HepG2 (cell line): ENCODE measurements around the gene MORC3. TPM values are rescaled to one million over a fixed set of nuclear protein-coding genes. Genes with fewer than 3 reads are reported as not detected.

Experiments used
- ATAC-seq: fragments of 200-7000 bp; cut with Tn5 transposase; 3 replicates; pipeline ENCODE4 v1.9.1; 2020; ENCODE audit warnings: mild to moderate bottlenecking, moderate library complexity
- BruUV-seq: library from RNA; stranded (reverse); fragments of 400-500 nt; replicated peaks from 2 replicates; lab custom pipeline; 2021; lab: Mats Ljungman, UMichigan
- CTCF ChIA-PET: fragments of 300-600 bp; formaldehyde crosslinking; extraction: SDS; loops from one replicate; lab custom pipeline; 2021; ENCODE audit warnings: low total read pairs, inconsistent platforms, low intra/inter-chr PET ratio; lab: Yijun Ruan, JAX
- POLR2A ChIA-PET: fragments of 350-600 bp; sonication (Branson Sonifier 250); formaldehyde crosslinking; loops from one replicate; lab custom pipeline; 2020; ENCODE audit warnings: antibody characterized with exemption, inconsistent platforms; lab: Yijun Ruan, JAX
- DNase-seq: peaks from one replicate; pipeline ENCODE4 v3.0.0-alpha.2; 2015; ENCODE audit warnings: low spot score
- FAIRE-seq: peaks from 3 replicates; lab custom pipeline; 2011; peaks lifted over from hg19 to GRCh38; lab: Jason Lieb, UNC
- H2AFZ ChIP-seq: one replicate; pipeline ENCODE4 v1.6.1; 2011; ENCODE audit warnings: low read length, inconsistent platforms
- H3K27ac ChIP-seq: fragments of 300-600 bp; 3 replicates; pipeline ENCODE4 v1.8.0; 2011; ENCODE audit warnings: mixed run types, mild to moderate bottlenecking, mixed read lengths, low read length, inconsistent platforms; ENCODE audit not compliant: insufficient read depth; ENCODE audit errors: extremely low read length
- H3K27me3 ChIP-seq, 2 experiments: fragments of 200-600 bp in 1 of 2; 2 replicates in 1 of 2; 3 replicates in 1 of 2; pipeline versions ENCODE4 v1.6.0 to v1.8.0; 2011; ENCODE audit warnings: low read length in 2 of 2, mild to moderate bottlenecking in 2 of 2, moderate library complexity in 2 of 2, inconsistent platforms in 1 of 2; ENCODE audit not compliant: insufficient read depth in 2 of 2, control insufficient read depth in 1 of 2
- H3K36me3 ChIP-seq, 2 experiments: fragments of 200-600 bp in 1 of 2; replicated peaks in 1 of 2; 2 replicates in 1 of 2; 3 replicates in 1 of 2; pipeline versions ENCODE4 v1.5.1 to v1.8.0; 2011; ENCODE audit warnings: low read length in 2 of 2, inconsistent platforms in 1 of 2; ENCODE audit not compliant: insufficient read depth in 2 of 2, control insufficient read depth in 1 of 2
- H3K4me1 ChIP-seq: 2 replicates; pipeline ENCODE4 v1.5.1; 2012; ENCODE audit warnings: low read length, inconsistent platforms; ENCODE audit not compliant: insufficient read depth
- H3K4me2 ChIP-seq: 2 replicates; pipeline ENCODE4 v1.6.0; 2011; ENCODE audit warnings: low read depth, low read length, inconsistent platforms
- H3K4me3 ChIP-seq, 3 experiments: fragments of 200-600 bp in 1 of 3; sonication (generic), shearing (Covaris generic) in 1 of 3; replicated peaks in 1 of 3; 2 replicates each; pipeline ENCODE4 v1.5.1; 2011 to 2016; ENCODE audit warnings: low read length in 3 of 3, inconsistent platforms in 2 of 3, low read depth in 2 of 3, mild to moderate bottlenecking in 2 of 3, control low read depth in 1 of 3, mixed read lengths in 1 of 3; ENCODE audit not compliant: insufficient read depth in 1 of 3
- H3K79me2 ChIP-seq: one replicate; pipeline ENCODE4 v1.6.1; 2011; ENCODE audit warnings: low read length, inconsistent platforms; ENCODE audit not compliant: insufficient read depth
- H3K9ac ChIP-seq: 2 replicates; pipeline ENCODE4 v1.6.0; 2011; ENCODE audit warnings: mild to moderate bottlenecking, low read depth, low read length, inconsistent platforms; ENCODE audit not compliant: insufficient read depth
- H3K9me3 ChIP-seq: 2 replicates; pipeline ENCODE4 v1.5.1; 2012; ENCODE audit warnings: mild to moderate bottlenecking, low read length
- H4K20me1 ChIP-seq: 2 replicates; pipeline ENCODE4 v1.6.0; 2011; ENCODE audit warnings: inconsistent platforms, mild to moderate bottlenecking, low read length, moderate library complexity; ENCODE audit not compliant: insufficient read depth
- EEA1 ChIP-seq: sonication (generic); formaldehyde crosslinking; IDR thresholded peaks from 2 replicates; pipeline ENCODE4 v1.5.1; 2020; ENCODE audit warnings: mild to moderate bottlenecking, missing genetic modification reagents, borderline replicate concordance
- ESRRA ChIP-seq: sonication (generic); formaldehyde crosslinking; IDR thresholded peaks from 2 replicates; pipeline ENCODE4 v1.5.1; 2020; ENCODE audit warnings: mild to moderate bottlenecking, low read depth, missing genetic modification reagents
- KMT2B ChIP-seq: IDR thresholded peaks from 2 replicates; pipeline ENCODE4 v1.6.1; 2016; ENCODE audit warnings: missing genetic modification reagents, missing compliant biosample characterization
- NONO ChIP-seq, 2 experiments: fragments of 450-650 bp in 1 of 2; sonication (generic) in 1 of 2; formaldehyde crosslinking in 1 of 2; IDR thresholded peaks in 1 of 2; conservative IDR thresholded peaks in 1 of 2; 2 replicates each; pipeline versions ENCODE4 v1.6.1 to v1.8.0; 2017 to 2022; ENCODE audit warnings: mild to moderate bottlenecking in 1 of 2, missing genetic modification reagents in 1 of 2, moderate library complexity in 1 of 2
- PHF8 ChIP-seq: sonication (generic); formaldehyde crosslinking; IDR thresholded peaks from 2 replicates; pipeline ENCODE4 v1.5.0; 2020; ENCODE audit warnings: missing genetic modification reagents
- ZC3H13 ChIP-seq: sonication (generic); formaldehyde crosslinking; IDR thresholded peaks from 2 replicates; pipeline ENCODE4 v1.8.1; 2023; ENCODE audit warnings: mild to moderate bottlenecking, missing genetic modification reagents, moderate library complexity
- ZNF274 ChIP-seq: sonication (generic); formaldehyde crosslinking; IDR thresholded peaks from 2 replicates; pipeline ENCODE4 v1.5.1; 2020; ENCODE audit warnings: mild to moderate bottlenecking, missing genetic modification reagents
- WGBS: methylation state at CpG from one replicate; pipeline ENCODE4 v1.1.6; 2017; ENCODE audit warnings: low lambda C conversion rate; 5-methylcytosine and 5-hydroxymethylcytosine counted together
- in situ Hi-C: cut with HindIII; loops from 2 replicates; pipeline ENCODE4 v1.10.0; 2017; ENCODE audit warnings: low pct_unique_long_range_greater_than_20kb; ENCODE audit not compliant: extremely low pct_ligation_motif_present
- intact Hi-C: fragments of 100-400 bp; cut with micrococcal nuclease; formaldehyde crosslinking; loops from one replicate; pipeline ENCODE4 v1.10.0; 2022; ENCODE audit not compliant: unreplicated experiment
- polyA plus RNA-seq, 8 experiments: library from polyadenylated mRNA; depleted of rRNA in 3 of 8; stranded (reverse) in 7 of 8; unstranded in 1 of 8; fragments of >200 nt; fragmentation: Illumina TruSeq in 4 of 8; extraction: Trizol in 4 of 8; gene quantifications; 2 replicates each; pipeline versions ENCODE4 v1.2.1 to v1.2.3, GENCODE V29; 2011 to 2016; ENCODE audit warnings: low read depth in 4 of 8, missing spikeins in 1 of 8, mixed read lengths in 1 of 8; ENCODE audit not compliant: insufficient read depth in 1 of 8
- total RNA-seq, 5 experiments: library from RNA; depleted of rRNA; stranded (reverse); fragments of >200 nt; fragmentation: Illumina TruSeq; extraction: Trizol; gene quantifications; 2 replicates each; pipeline ENCODE4 v1.2.3, GENCODE V29; 2016; ENCODE audit warnings: low read depth in 1 of 5
- TF ChIP-seq, protein P1 (sequence below): sonication (generic); formaldehyde crosslinking; IDR thresholded peaks from 2 replicates; pipeline ENCODE4 v1.4.0; 2020; ENCODE audit warnings: missing genetic modification reagents, borderline replicate concordance
- TF ChIP-seq, protein P2 (sequence below): sonication (generic); formaldehyde crosslinking; IDR thresholded peaks from 2 replicates; pipeline ENCODE4 v1.8.0; 2022; ENCODE audit warnings: mild to moderate bottlenecking, missing genetic modification reagents, borderline replicate concordance

MORC3 gene
- total and polyA plus RNA-seq, 2 of the 13 experiments (the other 11 are each of a cell fraction or from before 2014, with no cell fraction given): 12.9 to 19.5 TPM

DNA sequence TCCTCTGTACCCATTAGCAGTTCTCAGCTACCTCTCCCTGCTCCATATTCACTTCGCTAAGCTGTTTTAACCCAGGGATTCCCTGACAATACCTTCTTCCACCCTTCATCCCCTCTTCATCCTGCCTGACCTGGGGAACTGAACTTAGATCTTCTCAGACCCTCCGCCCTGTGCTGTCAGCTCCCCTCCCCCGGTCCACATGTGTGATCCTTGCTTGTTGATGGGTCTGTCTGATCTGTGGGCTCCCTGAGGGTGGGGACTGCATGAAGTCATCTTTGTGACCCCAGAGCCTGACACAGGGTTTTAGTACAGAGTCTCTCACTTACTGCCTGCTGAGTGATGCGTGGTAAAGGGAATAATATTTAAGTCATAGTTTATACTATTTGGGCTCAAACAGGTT is 77.0 kb downstream of the MORC3 start:
- intact Hi-C loops: no loop called here
- H3K9ac ChIP-seq: no peak overlapping the region
- no peaks in the 10 kb centered on the region for H3K79me2 ChIP-seq
- H3K9me3 ChIP-seq: no peaks in the 10 kb centered on the region
- no peaks in the 10 kb centered on the region for H3K27me3 ChIP-seq
- no peaks in the 10 kb centered on the region for H3K4me1 ChIP-seq
- BruUV-seq: no TSS peak
- POLR2A ChIA-PET: no interaction called here
- H2AFZ ChIP-seq: no peak overlapping the region
- H3K27ac ChIP-seq: no peak overlapping the region
- ATAC-seq (no peak), DNase-seq (no peak), FAIRE-seq (no peak)
- H3K4me2 ChIP-seq: no peak overlapping the region
- H3K36me3 ChIP-seq: peaks cover 2 to 19% of the 10 kb centered on the region in 2 experiments; a peak in 3 of 5 replicates
- in situ Hi-C loops: no loop called here
- H3K4me3 ChIP-seq: no peak overlapping the region
- CTCF ChIA-PET: no interaction called here
- 98% methylated on average over 4 of the region's 4 CpGs for WGBS
- H4K20me1 ChIP-seq: no peaks in the 10 kb centered on the region
- no peak for TF ChIP-seq PHF8
- TF ChIP-seq NONO (IDR thresholded peaks at IDR 0.05): no peak
- TF ChIP-seq NONO (CRISPR knock-in tag; conservative IDR thresholded peaks at IDR 0.05): no peak
- TF ChIP-seq, protein P1, sequence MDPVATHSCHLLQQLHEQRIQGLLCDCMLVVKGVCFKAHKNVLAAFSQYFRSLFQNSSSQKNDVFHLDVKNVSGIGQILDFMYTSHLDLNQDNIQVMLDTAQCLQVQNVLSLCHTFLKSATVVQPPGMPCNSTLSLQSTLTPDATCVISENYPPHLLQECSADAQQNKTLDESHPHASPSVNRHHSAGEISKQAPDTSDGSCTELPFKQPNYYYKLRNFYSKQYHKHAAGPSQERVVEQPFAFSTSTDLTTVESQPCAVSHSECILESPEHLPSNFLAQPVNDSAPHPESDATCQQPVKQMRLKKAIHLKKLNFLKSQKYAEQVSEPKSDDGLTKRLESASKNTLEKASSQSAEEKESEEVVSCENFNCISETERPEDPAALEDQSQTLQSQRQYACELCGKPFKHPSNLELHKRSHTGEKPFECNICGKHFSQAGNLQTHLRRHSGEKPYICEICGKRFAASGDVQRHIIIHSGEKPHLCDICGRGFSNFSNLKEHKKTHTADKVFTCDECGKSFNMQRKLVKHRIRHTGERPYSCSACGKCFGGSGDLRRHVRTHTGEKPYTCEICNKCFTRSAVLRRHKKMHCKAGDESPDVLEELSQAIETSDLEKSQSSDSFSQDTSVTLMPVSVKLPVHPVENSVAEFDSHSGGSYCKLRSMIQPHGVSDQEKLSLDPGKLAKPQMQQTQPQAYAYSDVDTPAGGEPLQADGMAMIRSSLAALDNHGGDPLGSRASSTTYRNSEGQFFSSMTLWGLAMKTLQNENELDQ: no peak
- no peak for TF ChIP-seq EEA1 (CRISPR knock-in tag)
- TF ChIP-seq ESRRA (CRISPR knock-in tag): no peak
- no peak for TF ChIP-seq KMT2B (CRISPR knock-in tag)
- TF ChIP-seq ZNF274 (CRISPR knock-in tag): no peak
- TF ChIP-seq, protein P2, sequence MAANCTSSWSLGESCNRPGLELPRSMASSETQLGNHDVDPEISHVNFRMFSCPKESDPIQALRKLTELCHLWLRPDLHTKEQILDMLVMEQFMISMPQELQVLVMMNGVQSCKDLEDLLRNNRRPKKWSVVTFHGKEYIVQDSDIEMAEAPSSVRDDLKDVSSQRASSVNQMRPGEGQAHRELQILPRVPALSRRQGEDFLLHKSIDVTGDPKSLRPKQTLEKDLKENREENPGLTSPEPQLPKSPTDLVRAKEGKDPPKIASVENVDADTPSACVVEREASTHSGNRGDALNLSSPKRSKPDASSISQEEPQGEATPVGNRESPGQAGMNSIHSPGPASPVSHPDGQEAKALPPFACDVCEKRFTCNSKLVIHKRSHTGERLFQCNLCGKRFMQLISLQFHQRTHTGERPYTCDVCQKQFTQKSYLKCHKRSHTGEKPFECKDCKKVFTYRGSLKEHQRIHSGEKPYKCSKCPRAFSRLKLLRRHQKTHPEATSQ: no peak
- no peak for TF ChIP-seq ZC3H13 (CRISPR knock-in tag)
